Fibroblast of mammary gland (primary cell): ENCODE data around the gene CFAP126.
"Not testable (repeated sequence)": the region's sequence is repeated elsewhere in the genome, so short reads cannot be mapped to it uniquely, and the experiment has no call there.

Experiments used
- DNase-seq: peaks from one replicate; pipeline ENCODE4 v3.0.0-alpha.2; 2010; ENCODE audit warnings: low read depth
- H3K4me3 ChIP-seq: 2 replicates; pipeline ENCODE4 v1.5.1; 2011; ENCODE audit warnings: low read depth, mild to moderate bottlenecking, low read length, moderate library complexity; ENCODE audit not compliant: control insufficient read depth
- CTCF ChIP-seq: conservative IDR thresholded peaks from 2 replicates; pipeline ENCODE4 v1.5.1; 2011; ENCODE audit warnings: low read depth, low read length, inconsistent platforms; ENCODE audit not compliant: control insufficient read depth, insufficient read depth

CFAP126 gene

DNA sequence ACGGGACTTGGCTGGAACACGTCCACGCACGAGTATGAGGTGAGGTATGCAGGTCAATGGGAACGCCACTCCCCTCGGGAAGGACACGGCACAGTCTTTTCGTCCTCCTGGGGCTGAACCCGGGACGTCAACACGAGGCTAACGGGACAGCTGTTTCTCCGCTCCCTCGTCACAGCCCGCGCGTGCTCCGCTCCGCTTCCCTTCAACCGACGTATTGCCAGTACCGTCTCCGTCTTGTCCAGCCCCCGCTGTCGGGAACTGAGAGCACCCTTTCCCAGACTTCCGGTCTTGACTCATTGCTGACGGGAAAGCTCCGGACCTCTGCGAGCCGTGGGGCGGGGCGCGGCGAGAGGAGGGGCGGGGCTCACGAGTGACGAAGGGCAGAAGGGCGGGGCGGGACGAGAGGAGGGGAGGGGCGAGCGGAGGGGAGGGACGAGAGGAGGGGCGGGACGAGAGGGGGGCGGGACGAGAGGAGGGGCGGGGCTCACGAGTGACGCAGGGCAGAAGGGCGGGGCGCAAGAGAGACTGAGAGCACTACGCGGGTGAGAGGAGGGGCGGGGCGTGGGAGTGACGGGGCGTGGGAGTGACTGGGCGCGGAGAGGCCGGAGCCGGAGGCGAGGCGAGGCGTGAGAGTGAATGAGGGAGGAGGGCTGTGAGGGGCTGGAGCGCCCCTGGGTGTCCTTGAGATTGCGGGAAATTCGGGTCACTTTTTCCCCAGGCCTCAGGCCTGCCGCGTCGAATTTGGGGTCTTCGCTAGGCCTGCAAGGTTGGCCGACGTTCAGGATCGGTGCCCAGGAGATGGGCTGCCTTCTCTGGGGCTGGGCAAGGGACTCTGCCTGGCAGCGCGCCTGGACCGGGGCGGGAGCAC lies 22.2 kb upstream of the CFAP126 start:
- TF ChIP-seq CTCF, result no peak
- DNase-seq, result peak; percentile 99
- H3K4me3 ChIP-seq, result peak overlapping the region; percentile 81

DNA sequence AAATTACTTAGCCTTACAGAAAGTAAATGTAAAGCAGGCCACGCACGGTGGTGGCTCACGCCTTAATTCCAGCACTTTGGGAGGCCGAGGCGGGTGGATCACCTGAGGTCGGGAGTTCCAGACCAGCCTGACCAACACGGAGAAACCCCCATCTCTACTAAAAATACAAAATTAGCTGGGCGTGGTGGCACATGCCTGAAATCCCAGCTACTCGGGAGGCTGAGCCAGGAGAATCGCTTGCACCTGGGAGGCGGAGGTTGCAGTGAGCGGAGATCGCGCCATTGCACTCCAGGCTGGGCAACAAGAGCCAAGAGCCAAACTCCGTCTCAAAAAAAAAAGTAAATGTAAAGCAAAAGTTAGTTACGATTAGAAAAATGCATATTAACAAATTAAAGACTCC lies 21.5 kb upstream of the CFAP126 start:
- not testable (repeated sequence) for DNase-seq
- H3K4me3 ChIP-seq, result peak overlapping the region; percentile 59

- TF ChIP-seq CTCF, result no peak
- DNase-seq, result no peak
- H3K4me3 ChIP-seq, result no peak overlapping the region
These were observed 21.0 kb upstream of the CFAP126 start for GRCh38 chr1:161388639-161389038.

- DNase-seq, result peak; percentile 98
- H3K4me3 ChIP-seq, result peak overlapping the region; percentile 15
- TF ChIP-seq CTCF, result peak; percentile 64
These were observed 14.7 kb upstream of the CFAP126 start for GRCh38 chr1:161382214-161383019.

GRCh38 chr1:161381707-161382106 lies 14.0 kb upstream of the CFAP126 start:
- TF ChIP-seq CTCF, result no peak
- H3K4me3 ChIP-seq, result no peak overlapping the region
- DNase-seq, result no peak

- TF ChIP-seq CTCF, result no peak
- peak; percentile 73 for DNase-seq
- H3K4me3 ChIP-seq, result peak overlapping the region; percentile 15
These were observed 11.4 kb upstream of the CFAP126 start for GRCh38 chr1:161379071-161379470.

- DNase-seq, result no peak
- no peak for TF ChIP-seq CTCF
- no peak overlapping the region for H3K4me3 ChIP-seq
These were observed 10.3 kb upstream of the CFAP126 start for GRCh38 chr1:161378014-161378413.
